ENCODE measurements around the gene KREMEN2. TPM values are rescaled to one million over a fixed set of nuclear protein-coding genes. Genes with fewer than 3 reads are reported as not detected.

KREMEN2 gene
- total RNA-seq, 2 donors from 2014 or later: 1.4 to 4.0 TPM

- no peak for DNase-seq (ENCODE audit: low spot score)
- H3K4me3 ChIP-seq: no peak overlapping the region
- no peak overlapping the region for H3K27ac ChIP-seq
- no peak for TF ChIP-seq POLR2A (IDR thresholded peaks at IDR 0.05)
- TF ChIP-seq CTCF (IDR thresholded peaks at IDR 0.05): no peak
- TF ChIP-seq POLR2AphosphoS5 (IDR thresholded peaks at IDR 0.05): no peak
- WGBS: 95% methylated on average over 11 of the region's 11 CpGs
- no peaks in the 10 kb centered on the region for H3K9me3 ChIP-seq
- no peaks in the 10 kb centered on the region for H3K4me1 ChIP-seq (replicated peaks)
- H3K36me3 ChIP-seq: no peaks in the 10 kb centered on the region
- intact Hi-C loops (cut with DNase I): no loop called here
- H3K27me3 ChIP-seq (replicated peaks; ENCODE audit: insufficient read depth): no peaks in the 10 kb centered on the region
Measured at GRCh38 chr16:2956579-2956956, 7.5 kb upstream of the KREMEN2 start.

GRCh38 chr16:2959206-2959605 is 4.9 kb upstream of the KREMEN2 start:
- 36% methylated on average over 10 of the region's 10 CpGs for WGBS

GRCh38 chr16:2960183-2961010 is 3.7 kb upstream of the KREMEN2 start:
- H3K27ac ChIP-seq: no peak overlapping the region
- no peak overlapping the region for H3K4me3 ChIP-seq
- intact Hi-C loops (cut with DNase I): no loop called here
- no peak for DNase-seq (ENCODE audit: low spot score)
- WGBS: 83% methylated on average over 16 of the region's 17 CpGs
- no peaks in the 10 kb centered on the region for H3K9me3 ChIP-seq
- no peaks in the 10 kb centered on the region for H3K36me3 ChIP-seq
- no peak for TF ChIP-seq POLR2AphosphoS5 (IDR thresholded peaks at IDR 0.05)
- no peak for TF ChIP-seq CTCF (IDR thresholded peaks at IDR 0.05)
- no peak for TF ChIP-seq POLR2A (IDR thresholded peaks at IDR 0.05)
- peaks cover 18% of the 10 kb centered on the region for H3K4me1 ChIP-seq (replicated peaks)
- no peaks in the 10 kb centered on the region for H3K27me3 ChIP-seq (replicated peaks; ENCODE audit: insufficient read depth)

More at GRCh38 chr16:2959206-2959605, 4.9 kb upstream of the KREMEN2 start:
- intact Hi-C loops (cut with DNase I): no loop called here
- H3K4me1 ChIP-seq (replicated peaks): peaks cover 12% of the 10 kb centered on the region
- no peak overlapping the region for H3K4me3 ChIP-seq
- DNase-seq (ENCODE audit: low spot score): no peak
- no peaks in the 10 kb centered on the region for H3K36me3 ChIP-seq
- H3K27ac ChIP-seq: no peak overlapping the region
- TF ChIP-seq CTCF (IDR thresholded peaks at IDR 0.05) (no peak), POLR2A (IDR thresholded peaks at IDR 0.05) (no peak), POLR2AphosphoS5 (IDR thresholded peaks at IDR 0.05) (no peak)
- no peaks in the 10 kb centered on the region for H3K9me3 ChIP-seq
- no peaks in the 10 kb centered on the region for H3K27me3 ChIP-seq (replicated peaks; ENCODE audit: insufficient read depth)

GRCh38 chr16:2962334-2963073 is 1.6 kb upstream of the KREMEN2 start:
- WGBS: 13% methylated on average over 22 of the region's 28 CpGs
- Histone ChIP-seq H3K4me3 (no peak overlapping the region), H3K27ac (no peak overlapping the region), H3K27me3 (replicated peaks; ENCODE audit: insufficient read depth) (no peaks in the 10 kb centered on the region), H3K9me3 (no peaks in the 10 kb centered on the region), H3K36me3 (no peaks in the 10 kb centered on the region), H3K4me1 (replicated peaks) (peaks cover 18% of the 10 kb centered on the region)
- no peak for DNase-seq (ENCODE audit: low spot score)
- TF ChIP-seq POLR2A (IDR thresholded peaks at IDR 0.05) (no peak), CTCF (IDR thresholded peaks at IDR 0.05) (no peak), POLR2AphosphoS5 (IDR thresholded peaks at IDR 0.05) (no peak)
- intact Hi-C loops (cut with DNase I): no loop called here

Measured in prostate gland (tissue), 2 donors.